ENCODE measurements around the gene SPTBN1. TPM values are rescaled to one million over a fixed set of nuclear protein-coding genes. Genes with fewer than 3 reads are reported as not detected.

SPTBN1 gene
- total and polyA plus RNA-seq, 2 of the 4 experiments (the other 2 are of a cell fraction), result 49.1 to 241 TPM

- Histone ChIP-seq H2BK5ac (ENCODE audit: low read depth, low read length, poor library complexity, severe bottlenecking) (no peak overlapping the region), H3K9me3 (ENCODE audit: control insufficient read depth, insufficient read depth, low read length) (no peaks in the 10 kb centered on the region), H2BK15ac (ENCODE audit: low read depth, low read length) (no peak overlapping the region), H3K4me1 (ENCODE audit: control insufficient read depth, insufficient read depth, low read length) (peaks cover 11% of the 10 kb centered on the region), H3K4ac (ENCODE audit: low read depth, low read length) (no peak overlapping the region), H3K14ac (replicated peaks; ENCODE audit: low read depth, low read length) (no peak overlapping the region), H2BK120ac (ENCODE audit: low read depth, low read length) (no peak overlapping the region), H3K79me1 (ENCODE audit: low read depth in 1 of 2, low read length in 2 of 2) (peaks cover 47 to 75% of the 10 kb centered on the region in 2 experiments), H2BK20ac (ENCODE audit: low read depth, low read length) (no peak overlapping the region), H3K27me3 (ENCODE audit: control insufficient read depth, insufficient read depth, low read length) (no peaks in the 10 kb centered on the region), H3K56ac (ENCODE audit: extremely low read depth, insufficient read depth, low read length) (no peak overlapping the region), H3K23ac (ENCODE audit: low read depth, low read length) (no peak overlapping the region), H3K36me3 (ENCODE audit: control insufficient read depth, insufficient read depth, low read length) (peaks cover 2% of the 10 kb centered on the region; the same call in 1 of the 2 replicates), H4K91ac (ENCODE audit: insufficient read depth, low read depth, low read length) (no peak overlapping the region), H4K8ac (ENCODE audit: low read depth in 2 of 2, low read length in 2 of 2) (no peak overlapping the region), H3K9ac (ENCODE audit: low read depth, low read length) (no peak overlapping the region), H3K27ac (ENCODE audit: insufficient read depth, low read length) (no peak overlapping the region), H3K18ac (ENCODE audit: low read depth, low read length) (no peak overlapping the region), H2AFZ (replicated peaks; ENCODE audit: low read length, poor library complexity) (no peak overlapping the region), H4K20me1 (ENCODE audit: insufficient read depth, low read length) (peaks cover 14% of the 10 kb centered on the region; the same call in 1 of the 2 replicates), H4K5ac (ENCODE audit: low read depth, low read length) (no peak overlapping the region), H3K4me3 (ENCODE audit: insufficient read depth, low read depth, low read length) (no peak overlapping the region), H3K9me1 (ENCODE audit: insufficient read depth, low read length) (peaks cover 9% of the 10 kb centered on the region), H2AK5ac (ENCODE audit: low read depth, low read length) (no peak overlapping the region), H2AK9ac (replicated peaks; ENCODE audit: low read depth, low read length, poor library complexity) (no peak overlapping the region), H3K4me2 (ENCODE audit: low read depth, low read length) (no peak overlapping the region)
- no CpG with 5 or more reads among the region's 1 CpG for WGBS, 2 experiments (ENCODE audit: extremely low coverage in 2 of 2, insufficient read length in 1 of 2)
- no TSS peak for BruUV-seq (replicated peaks)
- in situ Hi-C loops (cut with MboI; ENCODE audit: low sequenced_read_pairs) (no loop called here), intact Hi-C loops (cut with micrococcal nuclease) (no loop called here), dilution Hi-C loops (cut with HindIII; ENCODE audit: low sequenced_read_pairs, unreplicated experiment) (no loop called here)
- ChIA-PET CTCF (no interaction called here), POLR2A (ENCODE audit: unreplicated experiment) (no interaction called here)
- no peak for DNase-seq
- no peak for ATAC-seq (ENCODE audit: low read depth)
- TF ChIP-seq CEBPB (IDR thresholded peaks at IDR 0.05; ENCODE audit: low read depth, low read length) (no peak), RFX5 (IDR thresholded peaks at IDR 0.05; ENCODE audit: low read depth, low read length) (no peak), NFE2L2 (IDR thresholded peaks at IDR 0.05; ENCODE audit: low read depth, low read length) (no peak), CTCF (conservative IDR thresholded peaks at IDR 0.05; ENCODE audit: low read depth, low read length) (no peak)
Observed at GRCh38 chr2:54584598-54584997, 128.5 kb downstream of the SPTBN1 start.

Measured in IMR-90 (cell line).